ENCODE measurements around the gene TRPM5. TPM values are rescaled to one million over a fixed set of nuclear protein-coding genes. Genes with fewer than 3 reads are reported as not detected.

TRPM5 gene
- total and polyA plus RNA-seq, 2 of the 8 experiments (the other 6 are each of a cell fraction or from before 2014, with no cell fraction given) = 0.02 TPM; not detected in 1

- TF ChIP-seq BACH1 (IDR thresholded peaks at IDR 0.05; ENCODE audit: low read length) = no peak
- TF ChIP-seq, protein P1, sequence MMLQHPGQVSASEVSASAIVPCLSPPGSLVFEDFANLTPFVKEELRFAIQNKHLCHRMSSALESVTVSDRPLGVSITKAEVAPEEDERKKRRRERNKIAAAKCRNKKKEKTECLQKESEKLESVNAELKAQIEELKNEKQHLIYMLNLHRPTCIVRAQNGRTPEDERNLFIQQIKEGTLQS (IDR thresholded peaks at IDR 0.05; ENCODE audit: insufficient read depth, low read depth, low read length) = no peak
- TF ChIP-seq KDM1A (IDR thresholded peaks at IDR 0.05; ENCODE audit: borderline replicate concordance, low read length) = no peak
Observed at GRCh38 chr11:2406451-2406850, 37.9 kb downstream of the TRPM5 start (continued).

Measured in H1 (cell line).